ENCODE data around the gene KLHL1. TPM values are rescaled to one million over a fixed set of nuclear protein-coding genes. Genes with fewer than 3 reads are reported as not detected.

The KLHL1 gene
- total RNA-seq, 3 donors from 2014 or later (not counting 1 experiment from before 2014, with no cell fraction given): not detected

- DNase-seq: no peak
- no peak overlapping the region for H3K27ac ChIP-seq (ENCODE audit: low read length)
- peaks cover 7% of the 10 kb centered on the region for H3K36me3 Mint-ChIP-seq
- peaks cover 11 to 16% of the 10 kb centered on the region in 2 donors for H3K9me3 Mint-ChIP-seq
- no peak overlapping the region for H3K27ac Mint-ChIP-seq
- H3K27me3 ChIP-seq (ENCODE audit: control insufficient read depth, insufficient read depth, low read length): no peaks in the 10 kb centered on the region
- no peak overlapping the region for H3K4me3 ChIP-seq (ENCODE audit: low read length)
- ATAC-seq: no peak
- no peaks in the 10 kb centered on the region for H3K36me3 ChIP-seq (ENCODE audit: control insufficient read depth, insufficient read depth, low read length)
- no peaks in the 10 kb centered on the region for H3K4me1 ChIP-seq (ENCODE audit: control insufficient read depth, insufficient read depth, low read length)
- no peaks in the 10 kb centered on the region for H3K4me1 Mint-ChIP-seq
- no peaks in the 10 kb centered on the region for H3K27me3 Mint-ChIP-seq (ENCODE audit: low read depth in 2 of 2)
- peaks cover 4% of the 10 kb centered on the region for H3K9me3 ChIP-seq (ENCODE audit: control insufficient read depth, insufficient read depth, low read length)
- no peak overlapping the region for H3K4me3 Mint-ChIP-seq
- intact Hi-C loops (cut with micrococcal nuclease): no loop called here
- no peak for TF ChIP-seq CTCF (IDR thresholded peaks at IDR 0.05)
Observed at GRCh38 chr13:69676286-69676685, 432.0 kb downstream of the KLHL1 start.

GRCh38 chr13:69660155-69660554, 448.1 kb downstream of the KLHL1 start:
- intact Hi-C loops (cut with micrococcal nuclease): no loop called here
- Histone ChIP-seq H3K4me1 (ENCODE audit: control insufficient read depth, insufficient read depth, low read length) (no peaks in the 10 kb centered on the region), H3K27ac (ENCODE audit: low read length) (no peak overlapping the region), H3K4me3 (ENCODE audit: low read length) (no peak overlapping the region), H3K27me3 (ENCODE audit: control insufficient read depth, insufficient read depth, low read length) (no peaks in the 10 kb centered on the region), H3K36me3 (ENCODE audit: control insufficient read depth, insufficient read depth, low read length) (no peaks in the 10 kb centered on the region), H3K9me3 (ENCODE audit: control insufficient read depth, insufficient read depth, low read length) (peaks cover 12% of the 10 kb centered on the region)
- WGBS (ENCODE audit: insufficient coverage): 96% methylated on average over 6 of the region's 6 CpGs
- no peaks in the 10 kb centered on the region for H3K27me3 Mint-ChIP-seq (ENCODE audit: low read depth in 2 of 2)
- TF ChIP-seq CTCF (IDR thresholded peaks at IDR 0.05): no peak
- H3K9me3 Mint-ChIP-seq: peaks cover 3 to 16% of the 10 kb centered on the region in 2 donors
- DNase-seq (no peak), ATAC-seq (no peak)
- H3K27ac Mint-ChIP-seq: no peak overlapping the region
- no peaks in the 10 kb centered on the region for H3K4me1 Mint-ChIP-seq
- peaks cover 12% of the 10 kb centered on the region for H3K36me3 Mint-ChIP-seq
- H3K4me3 Mint-ChIP-seq: no peak overlapping the region

GRCh38 chr13:69657676-69658075, 450.6 kb downstream of the KLHL1 start:
- no peaks in the 10 kb centered on the region for H3K36me3 ChIP-seq (ENCODE audit: control insufficient read depth, insufficient read depth, low read length)
- no peaks in the 10 kb centered on the region for H3K4me1 ChIP-seq (ENCODE audit: control insufficient read depth, insufficient read depth, low read length)
- no peaks in the 10 kb centered on the region for H3K27me3 ChIP-seq (ENCODE audit: control insufficient read depth, insufficient read depth, low read length)
- no peak overlapping the region for H3K27ac ChIP-seq (ENCODE audit: low read length)
- no peak overlapping the region for H3K4me3 Mint-ChIP-seq
- H3K36me3 Mint-ChIP-seq: peaks cover 12% of the 10 kb centered on the region
- no peak overlapping the region for H3K27ac Mint-ChIP-seq
- DNase-seq: no peak
- ATAC-seq: no peak
- intact Hi-C loops (cut with micrococcal nuclease): no loop called here
- no peaks in the 10 kb centered on the region for H3K4me1 Mint-ChIP-seq
- peaks cover 12% of the 10 kb centered on the region for H3K9me3 ChIP-seq (ENCODE audit: control insufficient read depth, insufficient read depth, low read length)
- TF ChIP-seq CTCF (IDR thresholded peaks at IDR 0.05): no peak
- no peak overlapping the region for H3K4me3 ChIP-seq (ENCODE audit: low read length)
- H3K9me3 Mint-ChIP-seq: peaks cover 2 to 18% of the 10 kb centered on the region in 2 donors
- no peaks in the 10 kb centered on the region for H3K27me3 Mint-ChIP-seq (ENCODE audit: low read depth in 2 of 2)
- 87% methylated on average over 2 of the region's 2 CpGs for WGBS (ENCODE audit: insufficient coverage)

- no peaks in the 10 kb centered on the region for H3K36me3 Mint-ChIP-seq
- 83% methylated on average over 1 of the region's 5 CpGs for WGBS (ENCODE audit: insufficient coverage)
- Histone ChIP-seq H3K4me1 (ENCODE audit: control insufficient read depth, insufficient read depth, low read length) (no peaks in the 10 kb centered on the region), H3K27me3 (ENCODE audit: control insufficient read depth, insufficient read depth, low read length) (no peaks in the 10 kb centered on the region), H3K36me3 (ENCODE audit: control insufficient read depth, insufficient read depth, low read length) (no peaks in the 10 kb centered on the region), H3K9me3 (ENCODE audit: control insufficient read depth, insufficient read depth, low read length) (peaks cover 8% of the 10 kb centered on the region), H3K27ac (ENCODE audit: low read length) (no peak overlapping the region), H3K4me3 (ENCODE audit: low read length) (no peak overlapping the region)
- ATAC-seq (no peak), DNase-seq (no peak)
- no peak overlapping the region for H3K4me3 Mint-ChIP-seq
- peaks cover 5 to 18% of the 10 kb centered on the region in 2 donors for H3K9me3 Mint-ChIP-seq
- H3K27me3 Mint-ChIP-seq (ENCODE audit: low read depth in 2 of 2): no peaks in the 10 kb centered on the region
- intact Hi-C loops (cut with micrococcal nuclease): no loop called here
- TF ChIP-seq CTCF (IDR thresholded peaks at IDR 0.05): no peak
- H3K27ac Mint-ChIP-seq: no peak overlapping the region
- H3K4me1 Mint-ChIP-seq: no peaks in the 10 kb centered on the region
Observed at GRCh38 chr13:69654392-69654791, 453.9 kb downstream of the KLHL1 start.

Measured in natural killer cell (primary cell).